Middle frontal gyrus (tissue), 1 donor: Measurements from ENCODE around the gene DBF4B.

Source experiments
- DNase-seq: peaks from one replicate; pipeline ENCODE4 v3.0.0-alpha.2; 2015; ENCODE audit warnings: low spot score; ENCODE audit errors: extremely low spot score

DBF4B gene

GRCh38 chr17:44776628-44777393 is 68.3 kb downstream of the DBF4B start:
- DNase-seq: no peak

GRCh38 chr17:44777394-44778348 is 69.2 kb downstream of the DBF4B start:
- DNase-seq: no peak

- DNase-seq: no peak
These were observed 70.3 kb downstream of the DBF4B start for GRCh38 chr17:44778656-44779210.

- no peak for DNase-seq
These were observed 71.0 kb downstream of the DBF4B start for GRCh38 chr17:44779211-44780025.

GRCh38 chr17:44780161-44780560 is 71.7 kb downstream of the DBF4B start:
- no peak for DNase-seq

GRCh38 chr17:44780845-44781480 is 72.5 kb downstream of the DBF4B start:
- no peak for DNase-seq

GRCh38 chr17:44781551-44782325 is 73.3 kb downstream of the DBF4B start:
- no peak for DNase-seq

- no peak for DNase-seq
These were observed 73.9 kb downstream of the DBF4B start for GRCh38 chr17:44782326-44782850.

GRCh38 chr17:44785921-44786320 is 77.5 kb downstream of the DBF4B start:
- DNase-seq: no peak

GRCh38 chr17:44786551-44787081 is 78.2 kb downstream of the DBF4B start:
- DNase-seq: no peak

GRCh38 chr17:44787271-44787940 is 78.9 kb downstream of the DBF4B start:
- DNase-seq: no peak

- no peak for DNase-seq
These were observed 79.7 kb downstream of the DBF4B start for GRCh38 chr17:44788139-44788538.

- no peak for DNase-seq
These were observed 83.8 kb downstream of the DBF4B start for GRCh38 chr17:44792276-44792675.

GRCh38 chr17:44793885-44794842 is 85.7 kb downstream of the DBF4B start:
- no peak for DNase-seq

GRCh38 chr17:44794851-44795413 is 86.5 kb downstream of the DBF4B start:
- no peak for DNase-seq

GRCh38 chr17:44795421-44795820 is 87.0 kb downstream of the DBF4B start:
- no peak for DNase-seq

- no peak for DNase-seq
These were observed 87.5 kb downstream of the DBF4B start for GRCh38 chr17:44795928-44796327.
